Adrenal gland (tissue), 12 donors: ENCODE data around the gene TNKS1BP1. TPM values are rescaled to one million over a fixed set of nuclear protein-coding genes. Genes with fewer than 3 reads are reported as not detected.

Source experiments
- DNase-seq, 7 donors: peaks; one replicate each; pipeline ENCODE4 v3.0.0-alpha.2; 2019 to 2020
- H3K27ac ChIP-seq, 5 donors: fragments of 200-600 bp; sonication (generic) in 4 of 5; 1 replicate in 3 of 5; 2 replicates in 2 of 5; pipeline versions ENCODE4 v1.5.1 to v1.8.0; 2016 to 2020; ENCODE audit warnings: mild to moderate bottlenecking in 1 of 5
- H3K27me3 ChIP-seq: fragments of 200-600 bp; 2 replicates; pipeline ENCODE4 v1.8.0; 2021
- H3K36me3 ChIP-seq, 2 donors: fragments of 200-600 bp; replicated peaks in 1 of 2; 1 replicate in 1 of 2; 2 replicates in 1 of 2; pipeline versions ENCODE4 v1.5.1 to v1.8.0; 2018 to 2022
- H3K4me1 ChIP-seq, 2 donors: fragments of 200-600 bp; replicated peaks in 1 of 2; 1 replicate in 1 of 2; 2 replicates in 1 of 2; pipeline versions ENCODE4 v1.5.1 to v1.8.0; 2018 to 2021
- H3K4me3 ChIP-seq, 4 donors: fragments of 200-600 bp; sonication (generic) in 3 of 4; one replicate each; pipeline ENCODE4 v1.5.1; 2016 to 2018
- H3K9me3 ChIP-seq, 3 donors: fragments of 200-600 bp; sonication (generic) in 1 of 3; replicated peaks in 1 of 3; 1 replicate in 2 of 3; 2 replicates in 1 of 3; pipeline versions ENCODE4 v1.5.1 to v1.8.0; 2016 to 2021
- POLR2A ChIP-seq, 2 donors: fragments of 450-650 bp; IDR thresholded peaks; one replicate each; pipeline ENCODE4 v1.6.1; 2017; ENCODE audit warnings: antibody characterized with exemption in 2 of 2, mild to moderate bottlenecking in 2 of 2, moderate library complexity in 1 of 2
- WGBS, 4 donors: extraction: QIAGEN DNeasy Blood & Tissue Kit in 2 of 4; methylation state at CpG; one replicate each; pipeline versions ENCODE4 v1.1.5 to v1.1.7; 2013 to 2017; 5-methylcytosine and 5-hydroxymethylcytosine counted together
- intact Hi-C, 2 donors: fragments of 100-400 bp; cut with DNase I; formaldehyde crosslinking; loops; one replicate each; pipeline versions ENCODE4 v1.14.1 to v1.15.0; 2022 to 2023
- polyA plus RNA-seq, 3 donors: library from polyadenylated mRNA; stranded (reverse); fragments of 200-250 nt in 2 of 3; fragments of 350-450 nt in 1 of 3; fragmentation: Illumina TruSeq in 1 of 3; extraction: RNeasy Lipid Tissue Mini Kit (QIAGEN cat#74804) in 1 of 3; gene quantifications; one replicate each; pipeline ENCODE4 v1.2.3, GENCODE V29; 2013 to 2014
- total RNA-seq, 9 donors: library from RNA; depleted of rRNA in 4 of 9; stranded (reverse); fragments of >200 nt in 4 of 9; fragments of 120-200 nt in 1 of 9; fragmentation: NEBNext Ultra II Directional in 1 of 9; extraction: Animal tissue kit (Norgen Biotek cat#: 25700) in 1 of 9; gene quantifications; one replicate each; pipeline versions ENCODE4 v1.1.0 to v1.2.4, GENCODE V29; 2013 to 2023
- TF ChIP-seq, protein P1 (sequence below), 6 experiments: fragments of 450-650 bp in 4 of 6; fragments of 200-600 bp in 2 of 6; sonication (generic) in 1 of 6; IDR thresholded peaks; 1 replicate in 5 of 6; 2 replicates in 1 of 6; pipeline versions ENCODE4 v1.5.1 to v1.8.0; 2016 to 2021; ENCODE audit warnings: antibody characterized with exemption in 6 of 6, mild to moderate bottlenecking in 2 of 6, moderate library complexity in 1 of 6
- donor health status: healthy with polysubstance abuse.
- donor health status: Bipolar disorder and iron deficiency.
- donor health status: DM: yes; HTN: yes; CAD: no.
- donor health status: DM: no; HTN: no; CAD: no.
- donor health status: DM: no; HTN: no; CAD: no.
- donor health status: DM: yes; HTN: yes; CAD: no.

The TNKS1BP1 gene
- total and polyA plus RNA-seq, 12 donors: 24.5 to 338 (median 140) TPM

DNA sequence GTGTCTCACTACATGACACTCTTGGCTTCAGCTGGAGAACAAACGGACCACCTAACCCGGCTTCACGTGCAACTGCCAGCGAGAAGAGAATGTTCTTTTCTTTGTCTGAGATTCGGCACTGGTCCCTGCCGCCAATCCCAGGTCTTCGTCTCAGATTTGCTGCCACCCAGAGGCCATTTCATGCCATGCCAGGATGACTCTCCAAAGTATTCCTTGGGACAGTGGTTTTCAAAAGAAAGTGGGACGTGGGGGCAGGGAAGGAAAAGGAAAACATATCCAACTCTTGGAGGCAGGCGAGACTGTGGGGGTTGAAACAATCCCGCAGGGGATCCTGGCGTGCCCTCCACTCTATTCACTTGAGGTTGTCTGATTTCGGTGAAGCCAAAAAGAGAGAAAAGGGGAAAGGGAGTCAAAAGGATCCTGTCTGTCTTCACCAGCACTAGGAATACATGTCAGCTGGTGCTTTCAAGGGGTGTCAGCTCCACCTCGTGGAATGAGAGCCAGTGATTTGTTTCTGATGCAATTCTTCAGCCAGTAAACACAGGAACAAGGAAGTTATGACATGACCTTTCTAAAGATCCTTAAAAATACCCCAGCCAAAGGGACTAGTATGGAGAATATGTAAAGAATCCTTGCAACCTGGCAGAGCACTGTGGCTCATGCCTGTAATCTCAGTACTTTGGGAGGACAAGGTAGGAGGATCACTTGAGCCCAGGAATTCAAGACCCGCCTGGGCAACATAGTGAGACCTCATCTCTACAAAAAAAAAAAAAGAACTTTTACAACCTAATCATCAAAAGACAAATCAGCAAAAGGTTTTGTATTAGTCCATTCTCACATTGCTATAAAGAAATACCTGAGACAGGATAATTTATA is 46.7 kb downstream of the TNKS1BP1 start:
- peak overlapping the region in 1 of 4 donors; percentile 20 for H3K4me3 ChIP-seq
- 8 to 10% (median 8%) methylated on average over 14 of the region's 14 CpGs for WGBS, 4 donors
- H3K4me1 ChIP-seq: peaks cover 7 to 25% of the 10 kb centered on the region in 2 donors
- no peaks in the 10 kb centered on the region for H3K27me3 ChIP-seq
- H3K36me3 ChIP-seq: no peaks in the 10 kb centered on the region
- peak; percentile 72 to 92 (median 87) for DNase-seq
- peak overlapping the region in 4 of 5 donors; percentile 9 to 65 (median 38) for H3K27ac ChIP-seq
- intact Hi-C loops: no loop called here
- H3K9me3 ChIP-seq: no peaks in the 10 kb centered on the region
- TF ChIP-seq, protein P1, sequence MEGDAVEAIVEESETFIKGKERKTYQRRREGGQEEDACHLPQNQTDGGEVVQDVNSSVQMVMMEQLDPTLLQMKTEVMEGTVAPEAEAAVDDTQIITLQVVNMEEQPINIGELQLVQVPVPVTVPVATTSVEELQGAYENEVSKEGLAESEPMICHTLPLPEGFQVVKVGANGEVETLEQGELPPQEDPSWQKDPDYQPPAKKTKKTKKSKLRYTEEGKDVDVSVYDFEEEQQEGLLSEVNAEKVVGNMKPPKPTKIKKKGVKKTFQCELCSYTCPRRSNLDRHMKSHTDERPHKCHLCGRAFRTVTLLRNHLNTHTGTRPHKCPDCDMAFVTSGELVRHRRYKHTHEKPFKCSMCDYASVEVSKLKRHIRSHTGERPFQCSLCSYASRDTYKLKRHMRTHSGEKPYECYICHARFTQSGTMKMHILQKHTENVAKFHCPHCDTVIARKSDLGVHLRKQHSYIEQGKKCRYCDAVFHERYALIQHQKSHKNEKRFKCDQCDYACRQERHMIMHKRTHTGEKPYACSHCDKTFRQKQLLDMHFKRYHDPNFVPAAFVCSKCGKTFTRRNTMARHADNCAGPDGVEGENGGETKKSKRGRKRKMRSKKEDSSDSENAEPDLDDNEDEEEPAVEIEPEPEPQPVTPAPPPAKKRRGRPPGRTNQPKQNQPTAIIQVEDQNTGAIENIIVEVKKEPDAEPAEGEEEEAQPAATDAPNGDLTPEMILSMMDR (IDR thresholded peaks at IDR 0.05): peak; percentile 75 to 90 (median 79)
- peak in 1 of 2 donors; percentile 24 for TF ChIP-seq POLR2A (IDR thresholded peaks at IDR 0.05)

DNA sequence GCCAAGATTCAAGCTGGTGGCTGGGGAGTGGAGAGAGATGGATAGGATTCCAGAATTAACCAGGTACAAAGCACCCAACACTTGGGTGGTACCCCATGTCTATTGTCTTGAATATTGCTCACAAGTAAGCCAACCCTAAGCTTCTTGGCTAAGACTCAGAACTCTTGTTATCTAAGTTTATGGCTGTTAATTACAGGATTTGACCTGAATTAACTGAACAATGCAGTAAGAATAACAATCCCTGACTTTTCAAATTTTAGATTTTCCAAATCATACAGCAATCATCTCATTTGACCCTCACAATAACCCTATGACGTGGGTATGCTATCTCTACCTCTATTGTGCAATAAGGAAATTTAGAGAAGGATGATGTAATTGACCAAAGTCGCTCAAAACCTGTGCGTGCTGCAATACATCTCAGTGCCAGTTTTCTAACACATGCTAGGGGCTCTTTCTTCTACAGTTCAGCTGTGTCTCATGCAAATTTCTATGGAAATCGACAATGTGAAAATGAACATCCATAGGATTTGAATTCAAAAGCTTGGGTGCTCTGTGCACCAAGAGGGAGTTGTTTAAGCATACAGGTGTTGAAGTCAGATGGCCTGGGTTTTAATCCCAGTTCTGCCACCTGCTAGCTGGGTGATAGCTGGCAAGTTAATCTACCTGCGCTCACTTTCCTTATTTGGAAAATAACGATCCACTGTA is 47.6 kb downstream of the TNKS1BP1 start:
- WGBS, 4 donors: 48 to 57% (median 56%) methylated on average over 6 of the region's 6 CpGs
- DNase-seq: peak in 1 of 7 donors; percentile 37
- H3K9me3 ChIP-seq: no peaks in the 10 kb centered on the region
- no peaks in the 10 kb centered on the region for H3K27me3 ChIP-seq
- TF ChIP-seq POLR2A (IDR thresholded peaks at IDR 0.05): no peak
- TF ChIP-seq, protein P1 (IDR thresholded peaks at IDR 0.05): no peak
- intact Hi-C loops: no loop called here
- peak overlapping the region in 3 of 5 donors; percentile 9 to 65 (median 61) for H3K27ac ChIP-seq
- H3K36me3 ChIP-seq: no peaks in the 10 kb centered on the region
- peaks cover 7 to 25% of the 10 kb centered on the region in 2 donors for H3K4me1 ChIP-seq
- H3K4me3 ChIP-seq: no peak overlapping the region

DNA sequence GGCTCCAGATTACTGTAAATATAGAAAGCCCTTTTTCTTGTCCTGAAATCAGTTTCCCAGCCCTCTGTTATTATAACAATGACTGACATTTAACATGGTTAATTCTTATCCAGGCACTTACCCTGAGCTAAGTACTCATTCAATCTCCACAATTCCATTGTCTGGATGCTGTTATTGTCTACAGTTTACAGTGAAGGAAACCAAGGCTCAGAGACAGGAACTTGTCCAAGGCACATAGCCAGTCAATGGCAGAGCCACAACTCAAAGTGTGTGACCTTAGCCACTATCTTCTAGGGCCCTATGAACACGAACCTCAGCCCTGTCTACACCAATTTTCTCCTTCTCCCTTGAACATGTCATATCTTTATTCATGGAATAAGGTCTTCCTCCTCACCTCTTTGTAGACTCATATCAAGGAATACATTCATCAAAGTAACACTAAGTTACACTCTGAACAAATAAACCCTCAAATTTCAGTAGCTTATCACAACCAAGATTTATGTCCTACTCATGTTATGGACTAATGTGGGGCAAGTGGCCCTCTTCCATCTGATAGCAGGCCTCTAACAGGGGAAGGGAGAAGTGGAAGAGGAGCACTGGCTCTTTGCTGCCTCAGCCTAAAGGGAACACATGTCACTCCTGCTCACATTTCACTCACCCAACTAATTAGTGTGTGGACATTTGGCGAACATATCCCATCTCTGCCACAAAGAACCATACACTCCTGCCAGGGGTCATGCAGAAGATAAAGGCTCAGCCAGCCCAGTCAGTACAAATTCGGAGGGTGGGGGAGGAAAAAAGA is 48.4 kb downstream of the TNKS1BP1 start:
- H3K27me3 ChIP-seq: no peaks in the 10 kb centered on the region
- peaks cover 7 to 25% of the 10 kb centered on the region in 2 donors for H3K4me1 ChIP-seq
- no peaks in the 10 kb centered on the region for H3K36me3 ChIP-seq
- 65 to 76% (median 69%) methylated on average over 3 of the region's 3 CpGs for WGBS, 4 donors
- no peak overlapping the region for H3K27ac ChIP-seq
- intact Hi-C loops: no loop called here
- H3K9me3 ChIP-seq: no peaks in the 10 kb centered on the region
- no peak overlapping the region for H3K4me3 ChIP-seq
- no peak for DNase-seq
- TF ChIP-seq POLR2A (IDR thresholded peaks at IDR 0.05): no peak

DNA sequence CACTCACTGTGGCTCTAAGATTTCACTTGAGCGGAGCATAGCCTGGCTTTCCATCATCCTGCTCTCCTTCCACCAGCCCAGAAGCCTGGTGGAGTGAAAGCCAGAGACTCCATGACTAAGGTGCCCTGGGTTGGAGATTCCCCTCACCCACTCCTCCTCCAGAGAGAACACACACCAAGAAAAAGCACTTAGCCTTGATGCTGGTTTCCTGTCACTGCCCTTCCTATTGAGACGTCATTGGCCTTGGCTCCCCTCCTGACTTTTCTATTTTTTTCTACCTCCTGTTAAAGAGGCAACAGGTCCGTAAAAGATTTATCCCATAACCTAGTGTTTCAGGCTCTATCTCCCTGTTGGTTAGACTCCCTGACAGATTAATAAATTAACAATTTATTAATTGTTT is 49.2 kb downstream of the TNKS1BP1 start:
- Histone ChIP-seq H3K27ac (peak overlapping the region in 1 of 5 donors; percentile 51), H3K9me3 (no peaks in the 10 kb centered on the region), H3K27me3 (no peaks in the 10 kb centered on the region), H3K36me3 (no peaks in the 10 kb centered on the region), H3K4me3 (no peak overlapping the region), H3K4me1 (peaks cover 7 to 25% of the 10 kb centered on the region in 2 donors)
- no peak for TF ChIP-seq POLR2A (IDR thresholded peaks at IDR 0.05)
- TF ChIP-seq, protein P1 (IDR thresholded peaks at IDR 0.05): no peak
- WGBS, 4 donors: 23 to 44% (median 36%) methylated on average over 2 to 3 of the region's 3 CpGs
- intact Hi-C loops: no loop called here
- peak in 5 of 7 donors; percentile 20 to 66 (median 29) for DNase-seq
